ENCODE measurements around the gene CAMTA1.

DNA sequence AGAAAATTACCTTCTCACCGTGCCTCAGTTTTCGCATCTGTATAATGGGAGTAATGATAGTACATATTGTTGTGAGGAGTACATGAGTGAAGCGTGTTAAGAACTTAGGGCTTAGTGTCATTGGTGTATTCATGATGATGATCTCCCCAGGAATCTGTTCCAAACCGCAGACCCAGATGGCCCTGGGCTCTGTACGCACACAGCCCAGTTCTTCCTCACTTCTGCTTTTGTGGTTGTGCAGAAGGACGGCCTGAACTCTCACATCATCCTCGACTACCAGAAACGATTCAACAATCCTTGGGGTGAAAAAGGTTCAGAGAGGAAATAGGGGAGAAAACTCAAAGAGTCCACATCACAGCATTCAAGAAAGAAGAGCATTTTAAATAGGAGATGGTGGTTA lies 323.0 kb downstream of the CAMTA1 start:
- TF ChIP-seq, protein P1, sequence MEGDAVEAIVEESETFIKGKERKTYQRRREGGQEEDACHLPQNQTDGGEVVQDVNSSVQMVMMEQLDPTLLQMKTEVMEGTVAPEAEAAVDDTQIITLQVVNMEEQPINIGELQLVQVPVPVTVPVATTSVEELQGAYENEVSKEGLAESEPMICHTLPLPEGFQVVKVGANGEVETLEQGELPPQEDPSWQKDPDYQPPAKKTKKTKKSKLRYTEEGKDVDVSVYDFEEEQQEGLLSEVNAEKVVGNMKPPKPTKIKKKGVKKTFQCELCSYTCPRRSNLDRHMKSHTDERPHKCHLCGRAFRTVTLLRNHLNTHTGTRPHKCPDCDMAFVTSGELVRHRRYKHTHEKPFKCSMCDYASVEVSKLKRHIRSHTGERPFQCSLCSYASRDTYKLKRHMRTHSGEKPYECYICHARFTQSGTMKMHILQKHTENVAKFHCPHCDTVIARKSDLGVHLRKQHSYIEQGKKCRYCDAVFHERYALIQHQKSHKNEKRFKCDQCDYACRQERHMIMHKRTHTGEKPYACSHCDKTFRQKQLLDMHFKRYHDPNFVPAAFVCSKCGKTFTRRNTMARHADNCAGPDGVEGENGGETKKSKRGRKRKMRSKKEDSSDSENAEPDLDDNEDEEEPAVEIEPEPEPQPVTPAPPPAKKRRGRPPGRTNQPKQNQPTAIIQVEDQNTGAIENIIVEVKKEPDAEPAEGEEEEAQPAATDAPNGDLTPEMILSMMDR (IDR thresholded peaks at IDR 0.05): no peak
- TF ChIP-seq EZH2 (IDR thresholded peaks at IDR 0.05) (no peak), EZH2phosphoT487 (IDR thresholded peaks at IDR 0.05) (no peak)

Measured in neural progenitor cell (in vitro differentiated cells).